WTC11 (cell line): ENCODE data around the gene TMEM52B. TPM values are rescaled to one million over a fixed set of nuclear protein-coding genes. Genes with fewer than 3 reads are reported as not detected.
"Not testable (repeated sequence)": the region's sequence is repeated elsewhere in the genome, so short reads cannot be mapped to it uniquely, and the experiment has no call there.

Source experiments
- ATAC-seq: fragments of 200-7000 bp; cut with Tn5 transposase; 2 replicates; pipeline ENCODE4 v1.10.0; 2021; ENCODE audit warnings: mild to moderate bottlenecking, moderate library complexity
- CTCF ChIA-PET: fragments of 300-600 bp; sonication (Branson Sonifier 250); formaldehyde crosslinking; loops from one replicate; lab custom pipeline; 2021; ENCODE audit warnings: antibody characterized with exemption; lab: Charles Lee
- POLR2A ChIA-PET: fragments of 350-600 bp; sonication (Branson Sonifier 250); formaldehyde crosslinking; loops from one replicate; lab custom pipeline; 2021; ENCODE audit warnings: antibody characterized with exemption; lab: Charles Lee
- DNase-seq: peaks from one replicate; pipeline ENCODE4 v3.0.0; 2021; ENCODE audit warnings: low spot score
- H3K27ac Mint-ChIP-seq: 2 replicates; pipeline ENCODE4 v1.8.0; 2021; ENCODE audit warnings: mixed read lengths
- H3K27me3 Mint-ChIP-seq: 2 replicates; pipeline ENCODE4 v1.8.0; 2021; ENCODE audit warnings: low read depth, mild to moderate bottlenecking, moderate library complexity, mixed read lengths
- H3K36me3 Mint-ChIP-seq: 2 replicates; pipeline ENCODE4 v1.8.0; 2021; ENCODE audit warnings: mixed read lengths
- H3K4me1 Mint-ChIP-seq: 2 replicates; pipeline ENCODE4 v1.8.0; 2022; ENCODE audit warnings: mixed read lengths
- H3K4me3 Mint-ChIP-seq: 2 replicates; pipeline ENCODE4 v1.8.0; 2021; ENCODE audit warnings: mild to moderate bottlenecking, moderate library complexity, mixed read lengths
- H3K9me3 Mint-ChIP-seq: 2 replicates; pipeline ENCODE4 v1.8.0; 2021; ENCODE audit warnings: mixed read lengths
- ATF6 ChIP-seq: sonication (generic); formaldehyde crosslinking; IDR thresholded peaks from 2 replicates; pipeline ENCODE4 v1.8.1; 2023; ENCODE audit warnings: mild to moderate bottlenecking, missing genetic modification reagents
- CREB1 ChIP-seq: sonication (generic); formaldehyde crosslinking; IDR thresholded peaks from 2 replicates; pipeline ENCODE4 v1.8.0; 2023; ENCODE audit warnings: mild to moderate bottlenecking, missing genetic modification reagents
- E2F4 ChIP-seq: sonication (generic); formaldehyde crosslinking; IDR thresholded peaks from 2 replicates; pipeline ENCODE4 v1.8.1; 2022; ENCODE audit warnings: low read depth, mild to moderate bottlenecking, moderate library complexity, missing genetic modification reagents, borderline replicate concordance
- ETV6 ChIP-seq: sonication (generic); formaldehyde crosslinking; IDR thresholded peaks from 2 replicates; pipeline ENCODE4 v1.8.1; 2022; ENCODE audit warnings: mild to moderate bottlenecking, missing genetic modification reagents
- GTF2I ChIP-seq: fragments of 250-450 bp; sonication (Bioruptor Pico); conservative IDR thresholded peaks from 2 replicates; pipeline ENCODE4 v1.4.0; 2021; ENCODE audit warnings: mild to moderate bottlenecking
- JAZF1 ChIP-seq: fragments of 250-450 bp; sonication (Bioruptor Pico); IDR thresholded peaks from 2 replicates; pipeline ENCODE4 v1.9.0; 2021; ENCODE audit warnings: moderate library complexity, mild to moderate bottlenecking, inconsistent platforms
- MLX ChIP-seq: sonication (generic); formaldehyde crosslinking; IDR thresholded peaks from 2 replicates; pipeline ENCODE4 v1.8.1; 2023; ENCODE audit warnings: mild to moderate bottlenecking, missing genetic modification reagents, moderate library complexity
- NFATC4 ChIP-seq: fragments of 250-450 bp; sonication (Bioruptor Pico); IDR thresholded peaks from 2 replicates; pipeline ENCODE4 v1.9.0; 2021; ENCODE audit warnings: mild to moderate bottlenecking
- NR2C2 ChIP-seq: sonication (generic); formaldehyde crosslinking; IDR thresholded peaks from 2 replicates; pipeline ENCODE4 v1.8.0; 2022; ENCODE audit warnings: mild to moderate bottlenecking, missing genetic modification reagents
- RELA ChIP-seq: sonication (generic); formaldehyde crosslinking; IDR thresholded peaks from 2 replicates; pipeline ENCODE4 v1.8.1; 2022; ENCODE audit warnings: missing genetic modification reagents, mild to moderate bottlenecking, borderline replicate concordance
- TCF7 ChIP-seq: sonication (generic); formaldehyde crosslinking; IDR thresholded peaks from 2 replicates; pipeline ENCODE4 v1.8.0; 2022; ENCODE audit warnings: mild to moderate bottlenecking, low read depth, missing genetic modification reagents, moderate library complexity
- USF1 ChIP-seq: sonication (generic); formaldehyde crosslinking; IDR thresholded peaks from 2 replicates; pipeline ENCODE4 v1.8.0; 2022; ENCODE audit warnings: mild to moderate bottlenecking, missing genetic modification reagents
- USF2 ChIP-seq: sonication (generic); formaldehyde crosslinking; IDR thresholded peaks from 2 replicates; pipeline ENCODE4 v1.8.1; 2023; ENCODE audit warnings: mild to moderate bottlenecking, missing genetic modification reagents, moderate library complexity
- ZMAT4 ChIP-seq: fragments of 250-450 bp; sonication (Bioruptor Pico); IDR thresholded peaks from 2 replicates; pipeline ENCODE4 v1.9.0; 2021; ENCODE audit warnings: mild to moderate bottlenecking
- ZNF281 ChIP-seq: sonication (generic); formaldehyde crosslinking; IDR thresholded peaks from 2 replicates; pipeline ENCODE4 v1.8.0; 2023; ENCODE audit warnings: mild to moderate bottlenecking, missing genetic modification reagents
- ZNF396 ChIP-seq: fragments of 250-450 bp; sonication (Bioruptor Pico); IDR thresholded peaks from 2 replicates; pipeline ENCODE4 v1.8.0; 2021; ENCODE audit warnings: mild to moderate bottlenecking, moderate library complexity, borderline replicate concordance
- ZSCAN18 ChIP-seq: fragments of 250-450 bp; sonication (Bioruptor Pico); IDR thresholded peaks from 2 replicates; pipeline ENCODE4 v2.1.2; 2022; ENCODE audit warnings: mild to moderate bottlenecking, moderate library complexity
- total RNA-seq: library from RNA; stranded (reverse); gene quantifications from 3 replicates; pipeline ENCODE4 v1.2.3, GENCODE V29; 2021

The TMEM52B gene
- total RNA-seq, 1 experiment from 2014 or later: not detected

GRCh38 chr12:10215436-10215835, 36.6 kb downstream of the TMEM52B start:
- H3K27ac Mint-ChIP-seq: peak overlapping the region; percentile 81
- POLR2A ChIA-PET: no interaction called here
- peaks cover 16% of the 10 kb centered on the region for H3K36me3 Mint-ChIP-seq
- no peaks in the 10 kb centered on the region for H3K9me3 Mint-ChIP-seq
- H3K4me3 Mint-ChIP-seq: peak overlapping the region; percentile 92
- CTCF ChIA-PET: no interaction called here
- H3K4me1 Mint-ChIP-seq: peaks cover 21% of the 10 kb centered on the region
- ATAC-seq: no peak
- no peaks in the 10 kb centered on the region; the same call in 1 of the 2 replicates for H3K27me3 Mint-ChIP-seq
- no peak for TF ChIP-seq ZMAT4 (CRISPR knock-in tag)
- no peak for TF ChIP-seq ATF6 (CRISPR knock-in tag)
- no peak for TF ChIP-seq USF1
- TF ChIP-seq MLX: no peak
- no peak for TF ChIP-seq CREB1
- no peak for TF ChIP-seq GTF2I (CRISPR knock-in tag)
- TF ChIP-seq JAZF1: no peak
- no peak for TF ChIP-seq ETV6 (CRISPR knock-in tag)
- TF ChIP-seq NFATC4 (CRISPR knock-in tag): no peak
- no peak for TF ChIP-seq RELA (CRISPR knock-in tag)
- TF ChIP-seq ZNF281 (CRISPR knock-in tag): no peak
- TF ChIP-seq, all 79 proteins: peak for 0
- DNase-seq: no peak

- peaks cover 21% of the 10 kb centered on the region for H3K4me1 Mint-ChIP-seq
- peaks cover 21% of the 10 kb centered on the region for H3K36me3 Mint-ChIP-seq
- peak overlapping the region; percentile 92; the same call in 1 of the 2 replicates for H3K4me3 Mint-ChIP-seq
- POLR2A ChIA-PET, H3K27ac Mint-ChIP-seq, ATAC-seq, H3K27me3 Mint-ChIP-seq, DNase-seq, H3K9me3 Mint-ChIP-seq, CTCF ChIA-PET: not testable (repeated sequence)
These were observed 37.1 kb downstream of the TMEM52B start for GRCh38 chr12:10215946-10216345.

- no peak for ATAC-seq
- Mint-ChIP-seq H3K4me3 (no peak overlapping the region), H3K9me3 (no peaks in the 10 kb centered on the region), H3K27me3 (no peaks in the 10 kb centered on the region), H3K27ac (no peak overlapping the region), H3K36me3 (peaks cover 41% of the 10 kb centered on the region), H3K4me1 (peaks cover 16% of the 10 kb centered on the region)
- ChIA-PET CTCF (no interaction called here), POLR2A (no interaction called here)
- no peak for DNase-seq
- TF ChIP-seq JAZF1: no peak
- no peak for TF ChIP-seq TCF7 (CRISPR knock-in tag)
- no peak for TF ChIP-seq USF2 (CRISPR knock-in tag)
- no peak for TF ChIP-seq E2F4 (CRISPR knock-in tag)
- TF ChIP-seq NR2C2 (CRISPR knock-in tag): no peak
- TF ChIP-seq ZNF396: no peak
- TF ChIP-seq MLX: no peak
- TF ChIP-seq ZSCAN18 (CRISPR knock-in tag): no peak
These were observed 39.2 kb downstream of the TMEM52B start for GRCh38 chr12:10218021-10218420.
